A549 (cell line): ENCODE results near the gene EIF4G1.

Experiments used
- CEBPB ChIP-seq, 2 experiments: fragments of >200 bp in 1 of 2; sonication (Bioruptor Twin) in 1 of 2; formaldehyde crosslinking in 1 of 2; IDR thresholded peaks; 2 replicates each; pipeline ENCODE4 v1.6.1; 2012 to 2016
- CTCF ChIP-seq: fragments of >200 bp; sonication (Bioruptor Twin); formaldehyde crosslinking; IDR thresholded peaks from 3 replicates; pipeline ENCODE4 v1.5.1; 2016
- EP300 ChIP-seq, 2 experiments: fragments of >200 bp; sonication (Bioruptor Twin); formaldehyde crosslinking; IDR thresholded peaks; 2 replicates in 1 of 2; 3 replicates in 1 of 2; pipeline ENCODE4 v1.6.1; 2016 to 2017
- HDAC2 ChIP-seq: fragments of 200-600 bp; sonication (generic); IDR thresholded peaks from 2 replicates; pipeline ENCODE4 v1.6.1; 2016
- HOXA7 ChIP-seq: fragments of 250-450 bp; sonication (Bioruptor Pico); IDR thresholded peaks from 2 replicates; pipeline ENCODE4 v1.5.0; 2020; ENCODE audit warnings: mild to moderate bottlenecking, moderate library complexity
- JUNB ChIP-seq: fragments of >200 bp; sonication (Bioruptor Twin); formaldehyde crosslinking; IDR thresholded peaks from 2 replicates; pipeline ENCODE4 v1.6.1; 2016
- MAFK ChIP-seq: fragments of 450-650 bp; IDR thresholded peaks from 2 replicates; pipeline ENCODE4 v1.6.1; 2014; ENCODE audit not compliant: partially characterized antibody
- MAX ChIP-seq: IDR thresholded peaks from 2 replicates; pipeline ENCODE4 v1.6.1; 2012
- MAZ ChIP-seq: fragments of 150-350 bp; IDR thresholded peaks from 2 replicates; pipeline ENCODE4 v1.6.1; 2014; ENCODE audit warnings: antibody characterized with exemption, low read depth, low read length, borderline replicate concordance
- NFE2L2 ChIP-seq: fragments of 150-350 bp; conservative IDR thresholded peaks from 2 replicates; pipeline ENCODE4 v1.6.1; 2014; ENCODE audit warnings: low read length
- POLR2A ChIP-seq: IDR thresholded peaks from 2 replicates; pipeline ENCODE4 v1.6.1; 2012; ENCODE audit warnings: mild to moderate bottlenecking, low read length

- no peak for TF ChIP-seq MAX
- TF ChIP-seq NFE2L2 = no peak
- no peak for TF ChIP-seq EP300 (IDR thresholded peaks at IDR 0.05)
- no peak for TF ChIP-seq CTCF
- TF ChIP-seq HOXA7 (CRISPR knock-in tag) = no peak
- no peak for TF ChIP-seq MAFK
- no peak for TF ChIP-seq MAZ
- TF ChIP-seq POLR2A = no peak
- TF ChIP-seq JUNB = no peak
- no peak for TF ChIP-seq CEBPB (IDR thresholded peaks at IDR 0.05)
- no peak for TF ChIP-seq HDAC2
Observed at GRCh38 chr3:184295771-184296170, 18.6 kb upstream of the EIF4G1 start.
